B cell (primary cell): ENCODE results near the gene FOXQ1. TPM values are rescaled to one million over a fixed set of nuclear protein-coding genes. Genes with fewer than 3 reads are reported as not detected.

Experiments used
- ATAC-seq: fragments of 200-7000 bp; cut with Tn5 transposase; one replicate; pipeline ENCODE4 v1.10.0; 2021; ENCODE audit warnings: low read depth, mild to moderate bottlenecking, moderate number of reproducible peaks, moderate library complexity
- CTCF ChIA-PET: fragments of 350-600 bp; sonication (Branson Sonifier 250); formaldehyde crosslinking; loops from one replicate; lab custom pipeline; 2021; ENCODE audit warnings: antibody characterized with exemption, inconsistent platforms; lab: Charles Lee
- POLR2A ChIA-PET: fragments of 350-600 bp; sonication (Branson Sonifier 250); formaldehyde crosslinking; loops from one replicate; lab custom pipeline; 2021; ENCODE audit warnings: antibody characterized with exemption; lab: Charles Lee
- DNase-seq: peaks from one replicate; pipeline ENCODE4 v3.0.0; 2013
- H2AFZ ChIP-seq: 2 replicates; pipeline ENCODE4 v1.6.1; 2012; ENCODE audit warnings: mild to moderate bottlenecking, low read depth, low read length; ENCODE audit not compliant: insufficient read depth, poor library complexity, severe bottlenecking
- H3K27ac ChIP-seq, 2 donors: 1 replicate in 1 of 2; 2 replicates in 1 of 2; pipeline ENCODE4 v1.5.1; 2012 to 2013; ENCODE audit warnings: low read length in 2 of 2, mild to moderate bottlenecking in 2 of 2, moderate library complexity in 1 of 2
- H3K27me3 ChIP-seq, 4 experiments: fragments of 200-600 bp in 1 of 4; sonication (generic) in 1 of 4; replicated peaks in 1 of 4; 1 replicate in 2 of 4; 2 replicates in 2 of 4; pipeline versions ENCODE4 v1.6.1 to v1.7.0; 2013 to 2016; ENCODE audit warnings: low read length in 3 of 4, mild to moderate bottlenecking in 2 of 4, mixed read lengths in 1 of 4, moderate library complexity in 1 of 4; ENCODE audit not compliant: insufficient read depth in 4 of 4, control insufficient read depth in 3 of 4; ENCODE audit errors: control extremely low read depth in 1 of 4
- H3K36me3 ChIP-seq, 2 experiments: replicated peaks in 1 of 2; 1 replicate in 1 of 2; 2 replicates in 1 of 2; pipeline versions ENCODE4 v1.6.1 to v1.7.1; 2013; ENCODE audit warnings: low read length in 1 of 2; ENCODE audit not compliant: insufficient read depth in 2 of 2, control insufficient read depth in 1 of 2; ENCODE audit errors: control extremely low read depth in 1 of 2, extremely low read depth in 1 of 2
- H3K4me1 ChIP-seq, 2 donors: fragments of 200-600 bp in 1 of 2; sonication (generic) in 1 of 2; 1 replicate in 1 of 2; 2 replicates in 1 of 2; pipeline versions ENCODE4 v1.5.1 to v1.6.1; 2013 to 2017; ENCODE audit warnings: low read length in 2 of 2; ENCODE audit not compliant: control insufficient read depth in 2 of 2, insufficient read depth in 2 of 2
- H3K4me2 ChIP-seq: replicated peaks from 2 replicates; pipeline ENCODE3; 2012; ENCODE audit warnings: mild to moderate bottlenecking, low read depth, low read length; ENCODE audit not compliant: poor library complexity, severe bottlenecking
- H3K4me3 ChIP-seq, 5 experiments: fragments of 200-600 bp in 1 of 5; sonication (generic) in 1 of 5; 1 replicate in 3 of 5; 2 replicates in 2 of 5; pipeline versions ENCODE4 v1.5.1 to v1.7.0; 2011 to 2016; ENCODE audit warnings: low read length in 4 of 5, mild to moderate bottlenecking in 4 of 5, low read depth in 2 of 5, control low read depth in 1 of 5, moderate library complexity in 1 of 5; ENCODE audit not compliant: insufficient read depth in 1 of 5; ENCODE audit errors: control extremely low read depth in 1 of 5, extremely low read depth in 1 of 5
- H3K79me2 ChIP-seq: fragments of 200-600 bp; sonication (generic); one replicate; pipeline ENCODE4 v1.6.0; 2016; ENCODE audit warnings: low read length; ENCODE audit not compliant: control insufficient read depth, insufficient read depth
- H3K9ac ChIP-seq: fragments of 200-600 bp; sonication (generic); 2 replicates; pipeline ENCODE4 v1.6.1; 2017; ENCODE audit warnings: mild to moderate bottlenecking, low read length, moderate library complexity
- H3K9me3 ChIP-seq, 3 donors: one replicate each; pipeline versions ENCODE4 v1.6.1 to v1.7.1; 2013; ENCODE audit warnings: low read length in 2 of 3; ENCODE audit not compliant: control insufficient read depth in 2 of 3, insufficient read depth in 1 of 3; ENCODE audit errors: control extremely low read depth in 1 of 3
- H4K20me1 ChIP-seq: 2 replicates; pipeline ENCODE4 v1.6.0; 2012; ENCODE audit warnings: mild to moderate bottlenecking, low read length; ENCODE audit not compliant: insufficient read depth, control insufficient read depth, poor library complexity, severe bottlenecking
- H3K27ac Mint-ChIP-seq: one replicate; pipeline ENCODE4 v1.8.0; 2021; ENCODE audit warnings: mixed read lengths
- H3K27me3 Mint-ChIP-seq: one replicate; pipeline ENCODE4 v1.8.0; 2021; ENCODE audit warnings: mixed read lengths
- H3K4me1 Mint-ChIP-seq: one replicate; pipeline ENCODE4 v1.8.0; 2021; ENCODE audit warnings: mixed read lengths
- H3K4me3 Mint-ChIP-seq: one replicate; pipeline ENCODE4 v1.8.0; 2021; ENCODE audit warnings: mixed read lengths
- H3K9me3 Mint-ChIP-seq: one replicate; pipeline ENCODE4 v1.8.0; 2022; ENCODE audit warnings: mixed read lengths; ENCODE audit not compliant: insufficient read depth
- CTCF ChIP-seq: fragments of 200-600 bp; IDR thresholded peaks from one replicate; pipeline ENCODE4 v1.8.0; 2022; ENCODE audit warnings: antibody characterized with exemption, mild to moderate bottlenecking
- EZH2 ChIP-seq: IDR thresholded peaks from 2 replicates; pipeline ENCODE4 v1.6.1; 2012; ENCODE audit warnings: borderline replicate concordance, low read depth, mild to moderate bottlenecking, moderate library complexity, low read length; ENCODE audit not compliant: insufficient read depth, poor library complexity, severe bottlenecking
- WGBS: methylation state at CpG from one replicate; pipeline ENCODE4 v1.1.5; 2013; ENCODE audit warnings: missing lambda C conversion rate; ENCODE audit not compliant: insufficient coverage; 5-methylcytosine and 5-hydroxymethylcytosine counted together
- intact Hi-C: fragments of 100-400 bp; cut with micrococcal nuclease; formaldehyde crosslinking; loops from one replicate; pipeline ENCODE4 v1.10.0; 2022
- polyA plus RNA-seq: library from polyadenylated mRNA; depleted of rRNA; stranded (reverse); fragments of >200 nt; gene quantifications from 2 replicates; pipeline ENCODE4 v1.2.3, GENCODE V29; 2012
- total RNA-seq, 2 donors: library from RNA; stranded (reverse); fragments of 120-200 nt in 1 of 2; gene quantifications; 1 replicate in 1 of 2; 2 replicates in 1 of 2; pipeline versions ENCODE4 v1.2.3 to v1.2.4, GENCODE V29; 2013 to 2022

FOXQ1 gene
- total and polyA plus RNA-seq, 2 donors (not counting 1 experiment from before 2014, with no cell fraction given): not detected

- no peaks in the 10 kb centered on the region for H3K79me2 ChIP-seq
- no peaks in the 10 kb centered on the region for H3K4me1 ChIP-seq
- H3K4me3 ChIP-seq: no peak overlapping the region
- TF ChIP-seq EZH2 (no peak), CTCF (no peak)
- ATAC-seq: no peak
- ChIA-PET POLR2A (no interaction called here), CTCF (no interaction called here)
- Mint-ChIP-seq H3K27me3 (peaks cover 59% of the 10 kb centered on the region), H3K4me1 (no peaks in the 10 kb centered on the region), H3K4me3 (no peak overlapping the region), H3K9me3 (peaks cover 7% of the 10 kb centered on the region), H3K27ac (no peak overlapping the region)
- no peak overlapping the region for H3K4me2 ChIP-seq
- peaks cover 0 to 3% (median 0%) of the 10 kb centered on the region in 4 experiments for H3K27me3 ChIP-seq
- WGBS: 85% methylated on average over 9 of the region's 11 CpGs
- intact Hi-C loops: no loop called here
- H2AFZ ChIP-seq: no peak overlapping the region
- H3K27ac ChIP-seq: no peak overlapping the region
- DNase-seq: no peak
- no peaks in the 10 kb centered on the region for H4K20me1 ChIP-seq
- H3K36me3 ChIP-seq: no peaks in the 10 kb centered on the region
- H3K9ac ChIP-seq: no peak overlapping the region
- H3K9me3 ChIP-seq: peaks cover 0 to 7% (median 6%) of the 10 kb centered on the region in 3 donors
These were observed 22.8 kb downstream of the FOXQ1 start for GRCh38 chr6:1334684-1335083.

GRCh38 chr6:1335367-1336037 lies 23.6 kb downstream of the FOXQ1 start:
- intact Hi-C loops: no loop called here
- no peak overlapping the region for H3K27ac ChIP-seq
- ChIA-PET POLR2A (no interaction called here), CTCF (no interaction called here)
- H3K4me1 ChIP-seq: no peaks in the 10 kb centered on the region
- H3K4me1 Mint-ChIP-seq: no peaks in the 10 kb centered on the region
- no peak overlapping the region for H3K4me2 ChIP-seq
- no peaks in the 10 kb centered on the region for H3K36me3 ChIP-seq
- DNase-seq (no peak), ATAC-seq (no peak)
- H3K4me3 Mint-ChIP-seq: no peak overlapping the region
- WGBS: 80% methylated on average over 14 of the region's 14 CpGs
- no peak overlapping the region for H2AFZ ChIP-seq
- H3K4me3 ChIP-seq: no peak overlapping the region
- no peak overlapping the region for H3K27ac Mint-ChIP-seq
- H4K20me1 ChIP-seq: no peaks in the 10 kb centered on the region
- H3K27me3 Mint-ChIP-seq: peaks cover 58% of the 10 kb centered on the region
- peaks cover 0 to 3% (median 0%) of the 10 kb centered on the region in 4 experiments for H3K27me3 ChIP-seq
- H3K9me3 ChIP-seq: peaks cover 0 to 3% (median 2%) of the 10 kb centered on the region in 3 donors
- H3K9me3 Mint-ChIP-seq: peaks cover 2% of the 10 kb centered on the region
- no peak for TF ChIP-seq EZH2
- no peak for TF ChIP-seq CTCF
- H3K79me2 ChIP-seq: no peaks in the 10 kb centered on the region
- H3K9ac ChIP-seq: no peak overlapping the region
